Osteoblast (primary cell): Measurements from ENCODE around the gene CROCC. TPM values are rescaled to one million over a fixed set of nuclear protein-coding genes. Genes with fewer than 3 reads are reported as not detected.

ENCODE experiments used
- DNase-seq: peaks from one replicate; pipeline ENCODE4 v3.0.0; 2011; ENCODE audit warnings: low spot score, mixed read lengths; ENCODE audit not compliant: insufficient read length; ENCODE audit errors: missing footprints
- H2AFZ ChIP-seq: 2 replicates; pipeline ENCODE4 v1.6.0; 2011; ENCODE audit warnings: mild to moderate bottlenecking, low read length
- H3K27ac ChIP-seq: 2 replicates; pipeline ENCODE4 v1.5.1; 2011; ENCODE audit warnings: mild to moderate bottlenecking, low read depth, low read length, moderate library complexity
- H3K27me3 ChIP-seq: 2 replicates; pipeline ENCODE4 v1.6.0; 2012; ENCODE audit warnings: mild to moderate bottlenecking, control low read depth, inconsistent platforms, low read length, moderate library complexity; ENCODE audit not compliant: insufficient read depth
- H3K36me3 ChIP-seq: 2 replicates; pipeline ENCODE4 v1.5.1; 2011; ENCODE audit warnings: mild to moderate bottlenecking, low read length, control low read depth, moderate library complexity; ENCODE audit not compliant: insufficient read depth
- H3K4me1 ChIP-seq: 2 replicates; pipeline ENCODE4 v1.5.1; 2011; ENCODE audit warnings: mild to moderate bottlenecking, low read length, control low read depth, moderate library complexity; ENCODE audit not compliant: insufficient read depth
- H3K4me2 ChIP-seq: 2 replicates; pipeline ENCODE4 v1.6.0; 2011; ENCODE audit warnings: mild to moderate bottlenecking, low read length; ENCODE audit not compliant: insufficient read depth
- H3K4me3 ChIP-seq: fragments of 200-600 bp; sonication (generic); 3 replicates; pipeline ENCODE4 v1.5.1; 2012; ENCODE audit warnings: mild to moderate bottlenecking, low read length, inconsistent platforms; ENCODE audit not compliant: insufficient read depth
- H3K79me2 ChIP-seq: 2 replicates; pipeline ENCODE4 v1.6.0; 2012; ENCODE audit warnings: mild to moderate bottlenecking, low read length, control low read depth, inconsistent platforms; ENCODE audit not compliant: insufficient read depth
- H3K9me3 ChIP-seq: 2 replicates; pipeline ENCODE4 v1.5.1; 2011; ENCODE audit warnings: low read depth, low read length, control low read depth
- H4K20me1 ChIP-seq: 2 replicates; pipeline ENCODE4 v1.6.0; 2012; ENCODE audit warnings: mild to moderate bottlenecking, low read length, control low read depth; ENCODE audit not compliant: insufficient read depth
- CTCF ChIP-seq: IDR thresholded peaks from 2 replicates; pipeline ENCODE4 v1.5.1; 2011; ENCODE audit warnings: mild to moderate bottlenecking, low read depth, low read length, moderate library complexity; ENCODE audit errors: extremely low read depth
- total RNA-seq: library from RNA; depleted of rRNA; stranded (reverse); fragments of >200 nt; gene quantifications from 2 replicates; pipeline ENCODE4 v1.2.3, GENCODE V29; 2012

CROCC gene
- total RNA-seq, 1 donor, result 20.3 TPM

GRCh38 chr1:16975838-16976237 lies 54.1 kb downstream of the CROCC start:
- H3K4me2 ChIP-seq, result no peak overlapping the region
- peaks cover 24% of the 10 kb centered on the region for H3K79me2 ChIP-seq
- H3K27ac ChIP-seq, result no peak overlapping the region
- H4K20me1 ChIP-seq, result peaks cover 33% of the 10 kb centered on the region
- DNase-seq, result no peak
- no peaks in the 10 kb centered on the region for H3K27me3 ChIP-seq
- no peak overlapping the region for H2AFZ ChIP-seq
- peaks cover 20% of the 10 kb centered on the region for H3K4me1 ChIP-seq
- TF ChIP-seq CTCF, result no peak
- no peak overlapping the region for H3K4me3 ChIP-seq
- H3K36me3 ChIP-seq, result peaks cover 27% of the 10 kb centered on the region
- H3K9me3 ChIP-seq, result no peaks in the 10 kb centered on the region

- Histone ChIP-seq H3K9me3 (no peaks in the 10 kb centered on the region), H3K27ac (no peak overlapping the region), H3K4me2 (no peak overlapping the region), H3K36me3 (peaks cover 24% of the 10 kb centered on the region), H3K27me3 (no peaks in the 10 kb centered on the region), H2AFZ (no peak overlapping the region), H3K4me1 (peaks cover 31% of the 10 kb centered on the region), H3K4me3 (no peak overlapping the region), H3K79me2 (peaks cover 24% of the 10 kb centered on the region), H4K20me1 (peaks cover 33% of the 10 kb centered on the region)
- DNase-seq, result no peak
- no peak for TF ChIP-seq CTCF
Observed at GRCh38 chr1:16976966-16977365, 55.2 kb downstream of the CROCC start.

- peak; percentile 89 for DNase-seq
- Histone ChIP-seq H3K27ac (no peak overlapping the region), H3K79me2 (peaks cover 24% of the 10 kb centered on the region), H3K27me3 (no peaks in the 10 kb centered on the region), H4K20me1 (peaks cover 33% of the 10 kb centered on the region), H3K36me3 (peaks cover 21% of the 10 kb centered on the region), H3K4me2 (no peak overlapping the region), H3K4me3 (no peak overlapping the region), H2AFZ (no peak overlapping the region), H3K4me1 (peaks cover 34% of the 10 kb centered on the region), H3K9me3 (no peaks in the 10 kb centered on the region)
- TF ChIP-seq CTCF, result no peak
Observed at GRCh38 chr1:16977377-16977776, 55.6 kb downstream of the CROCC start.

- Histone ChIP-seq H3K4me2 (peak overlapping the region; percentile 83), H3K36me3 (peaks cover 18% of the 10 kb centered on the region), H3K9me3 (no peaks in the 10 kb centered on the region), H3K4me1 (peaks cover 34% of the 10 kb centered on the region), H3K4me3 (no peak overlapping the region), H3K27ac (peak overlapping the region; percentile 51), H2AFZ (no peak overlapping the region), H3K27me3 (no peaks in the 10 kb centered on the region), H3K79me2 (peaks cover 24% of the 10 kb centered on the region), H4K20me1 (peaks cover 30% of the 10 kb centered on the region)
- TF ChIP-seq CTCF, result no peak
- DNase-seq, result no peak
Observed at GRCh38 chr1:16978139-16978538, 56.4 kb downstream of the CROCC start.
